Activated T-cell treated with anti-CD3 and anti-CD28 coated beads for 48 hours (primary cell): Measurements from ENCODE around the gene RTF1.
"Not testable (repeated sequence)": the region's sequence is repeated elsewhere in the genome, so short reads cannot be mapped to it uniquely, and the experiment has no call there.

Experiments used
- DNase-seq: peaks from one replicate; pipeline ENCODE4 v3.0.0-alpha.2; 2020; ENCODE audit warnings: low read depth

RTF1 gene

GRCh38 chr15:41416742-41417417 is at the start of gene RTF1:
RTF1 (plus strand) TSS chr15:41417095; CDS start chr15:41417116, 21 bp downstream.
- DNase-seq: peak; percentile 99

- no peak for DNase-seq
These were observed 49.5 kb upstream of the RTF1 start for GRCh38 chr15:41367418-41367817.

- DNase-seq: no peak
These were observed 38.9 kb upstream of the RTF1 start for GRCh38 chr15:41377978-41378377.

GRCh38 chr15:41383974-41384749 is 32.7 kb upstream of the RTF1 start:
- DNase-seq: not testable (repeated sequence)

GRCh38 chr15:41387646-41388045 is 29.2 kb upstream of the RTF1 start:
- no peak for DNase-seq

- no peak for DNase-seq
These were observed 24.2 kb upstream of the RTF1 start for GRCh38 chr15:41392659-41393058.

GRCh38 chr15:41394924-41395323 is 22.0 kb upstream of the RTF1 start:
- no peak for DNase-seq

GRCh38 chr15:41396111-41396510 is 20.8 kb upstream of the RTF1 start:
- no peak for DNase-seq

- DNase-seq: no peak
These were observed 15.0 kb upstream of the RTF1 start for GRCh38 chr15:41401904-41402267.

GRCh38 chr15:41407341-41407740 is 9.6 kb upstream of the RTF1 start:
- no peak for DNase-seq

GRCh38 chr15:41408234-41408641 is 8.7 kb upstream of the RTF1 start:
- no peak for DNase-seq

GRCh38 chr15:41411031-41411430 is 5.9 kb upstream of the RTF1 start:
- DNase-seq: no peak

- DNase-seq: no peak
These were observed 5.5 kb upstream of the RTF1 start for GRCh38 chr15:41411441-41411840.

- DNase-seq: no peak
These were observed 660 bp upstream of the RTF1 start for GRCh38 chr15:41416128-41416741.

GRCh38 chr15:41417418-41418195 is 712 bp downstream of the RTF1 start:
- no peak for DNase-seq

GRCh38 chr15:41423979-41424659 is 7.2 kb downstream of the RTF1 start:
- no peak for DNase-seq

GRCh38 chr15:41424809-41425208 is 7.9 kb downstream of the RTF1 start:
- DNase-seq: no peak

- not testable (repeated sequence) for DNase-seq
These were observed 9.0 kb downstream of the RTF1 start for GRCh38 chr15:41425907-41426306.

GRCh38 chr15:41429003-41429890 is 12.4 kb downstream of the RTF1 start:
- DNase-seq: no peak

GRCh38 chr15:41435037-41435786 is 18.3 kb downstream of the RTF1 start:
- no peak for DNase-seq
